K562 (cell line): Measurements from ENCODE around the gene CIB1. TPM values are rescaled to one million over a fixed set of nuclear protein-coding genes. Genes with fewer than 3 reads are reported as not detected.

Source experiments
- ADNP ChIP-seq: fragments of 200-800 bp; sonication (Bioruptor generic); IDR thresholded peaks from 2 replicates; pipeline ENCODE4 v1.6.1; 2016; ENCODE audit warnings: missing genetic modification characterization, missing compliant biosample characterization
- BACH1 ChIP-seq: fragments of 200-800 bp; sonication (Bioruptor generic); IDR thresholded peaks from 2 replicates; pipeline ENCODE4 v1.6.1; 2016; ENCODE audit warnings: missing genetic modification characterization, missing compliant biosample characterization
- CHCHD3 ChIP-seq: fragments of 250-450 bp; sonication (Bioruptor Pico); IDR thresholded peaks from 2 replicates; pipeline ENCODE4 v2.1.2; 2022; ENCODE audit warnings: mild to moderate bottlenecking
- NEUROD1 ChIP-seq: fragments of 150-350 bp; IDR thresholded peaks from 2 replicates; pipeline ENCODE4 v1.6.1; 2014; ENCODE audit warnings: borderline replicate concordance, low read length, low read depth; ENCODE audit not compliant: partially characterized antibody
- PHB ChIP-seq: fragments of 250-450 bp; sonication (Bioruptor Pico); IDR thresholded peaks from 2 replicates; pipeline ENCODE4 v1.5.0; 2021
- THRB ChIP-seq: fragments of 450-650 bp; formaldehyde crosslinking; conservative IDR thresholded peaks from 2 replicates; pipeline ENCODE4 v1.4.0; 2022; ENCODE audit warnings: mild to moderate bottlenecking, missing genetic modification characterization
- TSHZ1 ChIP-seq: fragments of 250-450 bp; sonication (Bioruptor Pico); IDR thresholded peaks from 2 replicates; pipeline ENCODE4 v1.4.0; 2020; ENCODE audit warnings: mild to moderate bottlenecking, moderate library complexity
- U2AF2 ChIP-seq: fragments of 200-400 bp; formaldehyde crosslinking; optimal IDR thresholded peaks from 2 replicates; pipeline ENCODE3; 2017; ENCODE audit warnings: low read depth, mild to moderate bottlenecking, low read length
- UBTF ChIP-seq, 2 experiments: IDR thresholded peaks; 2 replicates each; pipeline ENCODE4 v1.6.1; 2012; ENCODE audit warnings: improper control_type of control experiment in 2 of 2, low read depth in 2 of 2, low read length in 2 of 2, borderline replicate concordance in 1 of 2
- YY1 ChIP-seq, 3 experiments: IDR thresholded peaks; 2 replicates each; pipeline ENCODE4 v1.6.1; 2011; ENCODE audit warnings: low read length in 2 of 3, mild to moderate bottlenecking in 2 of 3, moderate library complexity in 2 of 3, borderline replicate concordance in 1 of 3, control low read depth in 1 of 3, low read depth in 1 of 3; ENCODE audit not compliant: insufficient read depth in 3 of 3, insufficient replicate concordance in 2 of 3, control insufficient read depth in 1 of 3, insufficient read length in 1 of 3; ENCODE audit errors: extremely low read depth in 1 of 3
- ZNF609 ChIP-seq: sonication (generic); formaldehyde crosslinking; IDR thresholded peaks from 2 replicates; pipeline ENCODE4 v1.8.1; 2023; ENCODE audit warnings: missing genetic modification reagents, mild to moderate bottlenecking, borderline replicate concordance
- polyA plus RNA-seq, 8 experiments: library from polyadenylated mRNA; depleted of rRNA in 4 of 8; stranded (reverse) in 5 of 8; unstranded in 3 of 8; fragments of >200 nt; fragmentation: Nextera tagmentation in 2 of 8; fragmentation: Illumina TruSeq in 1 of 8; extraction: Ambion mirVana in 2 of 8; extraction: Trizol in 1 of 8; gene quantifications; 2 replicates each; pipeline versions ENCODE4 v1.2.1 to v1.2.3, GENCODE V29; 2011 to 2014; ENCODE audit warnings: inconsistent platforms in 1 of 8, missing spikeins in 1 of 8
- total RNA-seq, 7 experiments: library from RNA; depleted of rRNA in 6 of 7; stranded (reverse); fragments of >200 nt in 6 of 7; fragmentation: Illumina TruSeq in 2 of 7; extraction: Trizol in 2 of 7; gene quantifications; 2 replicates each; pipeline versions ENCODE4 v1.2.1 to v1.2.3, GENCODE V29; 2011 to 2021; ENCODE audit warnings: low replicate concordance in 1 of 7

The CIB1 gene
- total and polyA plus RNA-seq, 9 of the 15 experiments (the other 6 are each of a cell fraction or from before 2014, with no cell fraction given) = 14.9 to 136 (median 64.5) TPM

GRCh38 chr15:90265271-90266060 lies 31.7 kb upstream of the CIB1 start, which contains the start of gene NGRN (continued):
- TF ChIP-seq NEUROD1 (peak; percentile 38), BACH1 (tag) (no peak), U2AF2 (no peak), ADNP (no peak), UBTF (IDR thresholded peaks at IDR 0.05; ENCODE audit: borderline replicate concordance in 1 of 2, low read depth in 2 of 2, low read length in 2 of 2) (peak; percentile 90; a peak in 3 of 4 replicates), YY1 (IDR thresholded peaks at IDR 0.05; ENCODE audit: borderline replicate concordance in 1 of 3, control insufficient read depth in 1 of 3, extremely low read depth in 1 of 3, insufficient read depth in 3 of 3, insufficient read length in 1 of 3, insufficient replicate concordance in 2 of 3, low read depth in 1 of 3, low read length in 2 of 3) (peak; percentile 10 to 91 (median 84)), TSHZ1 (CRISPR knock-in tag) (no peak), PHB (CRISPR knock-in tag) (0 out of 2 replicates have a peak, but pooled peaks have one; percentile 34), THRB (CRISPR knock-in tag) (0 out of 2 replicates have a peak, but pooled peaks have one; percentile 12), ZNF609 (CRISPR knock-in tag) (no peak), CHCHD3 (CRISPR knock-in tag) (no peak)
